ENCODE measurements around the gene NLGN2.

DNA sequence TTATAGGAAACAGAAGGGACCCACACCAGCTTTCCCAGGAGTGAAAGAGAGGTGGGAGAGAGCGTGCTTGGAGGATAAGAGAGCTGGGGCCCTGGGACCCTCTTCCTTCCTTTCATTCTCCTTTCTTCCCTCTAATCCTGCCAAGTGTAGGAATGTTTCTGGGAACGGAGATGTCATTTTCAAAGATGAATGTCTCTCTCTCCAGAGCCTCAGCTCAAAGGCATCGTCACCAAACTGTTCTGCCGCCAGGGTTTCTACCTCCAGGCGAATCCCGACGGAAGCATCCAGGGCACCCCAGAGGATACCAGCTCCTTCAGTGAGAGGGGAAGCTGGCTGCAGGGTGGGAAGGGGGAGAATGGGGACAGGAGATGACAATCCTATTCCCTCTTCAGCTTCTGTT is 33.6 kb downstream of the NLGN2 start:
- TF ChIP-seq, protein P1, sequence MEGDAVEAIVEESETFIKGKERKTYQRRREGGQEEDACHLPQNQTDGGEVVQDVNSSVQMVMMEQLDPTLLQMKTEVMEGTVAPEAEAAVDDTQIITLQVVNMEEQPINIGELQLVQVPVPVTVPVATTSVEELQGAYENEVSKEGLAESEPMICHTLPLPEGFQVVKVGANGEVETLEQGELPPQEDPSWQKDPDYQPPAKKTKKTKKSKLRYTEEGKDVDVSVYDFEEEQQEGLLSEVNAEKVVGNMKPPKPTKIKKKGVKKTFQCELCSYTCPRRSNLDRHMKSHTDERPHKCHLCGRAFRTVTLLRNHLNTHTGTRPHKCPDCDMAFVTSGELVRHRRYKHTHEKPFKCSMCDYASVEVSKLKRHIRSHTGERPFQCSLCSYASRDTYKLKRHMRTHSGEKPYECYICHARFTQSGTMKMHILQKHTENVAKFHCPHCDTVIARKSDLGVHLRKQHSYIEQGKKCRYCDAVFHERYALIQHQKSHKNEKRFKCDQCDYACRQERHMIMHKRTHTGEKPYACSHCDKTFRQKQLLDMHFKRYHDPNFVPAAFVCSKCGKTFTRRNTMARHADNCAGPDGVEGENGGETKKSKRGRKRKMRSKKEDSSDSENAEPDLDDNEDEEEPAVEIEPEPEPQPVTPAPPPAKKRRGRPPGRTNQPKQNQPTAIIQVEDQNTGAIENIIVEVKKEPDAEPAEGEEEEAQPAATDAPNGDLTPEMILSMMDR (IDR thresholded peaks at IDR 0.05): no peak
- TF ChIP-seq POLR2A (IDR thresholded peaks at IDR 0.05) (no peak), POLR2AphosphoS5 (IDR thresholded peaks at IDR 0.05) (no peak), EP300 (IDR thresholded peaks at IDR 0.05) (no peak)
